ENCODE results near the gene C18orf63.

DNA sequence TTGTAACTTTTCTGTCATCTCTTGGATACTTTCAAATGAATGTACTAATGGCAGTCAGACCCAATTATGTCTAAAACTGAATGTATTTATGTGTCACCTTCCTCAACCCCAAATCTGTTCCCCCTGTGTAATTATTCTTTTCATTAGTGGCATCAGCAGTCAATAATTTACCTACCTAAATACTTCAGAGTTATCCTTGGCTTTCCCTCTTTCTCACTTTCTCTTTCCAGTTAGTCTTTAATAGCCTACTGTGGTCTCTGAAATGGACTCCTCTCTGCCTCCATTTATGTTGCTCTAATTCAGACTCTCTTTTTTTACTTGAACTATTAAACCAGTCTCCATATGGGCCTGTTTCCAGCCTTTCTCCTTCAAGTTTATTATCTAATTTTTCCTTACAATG, 21.0 kb downstream of the C18orf63 start:
- TF ChIP-seq, protein P1, sequence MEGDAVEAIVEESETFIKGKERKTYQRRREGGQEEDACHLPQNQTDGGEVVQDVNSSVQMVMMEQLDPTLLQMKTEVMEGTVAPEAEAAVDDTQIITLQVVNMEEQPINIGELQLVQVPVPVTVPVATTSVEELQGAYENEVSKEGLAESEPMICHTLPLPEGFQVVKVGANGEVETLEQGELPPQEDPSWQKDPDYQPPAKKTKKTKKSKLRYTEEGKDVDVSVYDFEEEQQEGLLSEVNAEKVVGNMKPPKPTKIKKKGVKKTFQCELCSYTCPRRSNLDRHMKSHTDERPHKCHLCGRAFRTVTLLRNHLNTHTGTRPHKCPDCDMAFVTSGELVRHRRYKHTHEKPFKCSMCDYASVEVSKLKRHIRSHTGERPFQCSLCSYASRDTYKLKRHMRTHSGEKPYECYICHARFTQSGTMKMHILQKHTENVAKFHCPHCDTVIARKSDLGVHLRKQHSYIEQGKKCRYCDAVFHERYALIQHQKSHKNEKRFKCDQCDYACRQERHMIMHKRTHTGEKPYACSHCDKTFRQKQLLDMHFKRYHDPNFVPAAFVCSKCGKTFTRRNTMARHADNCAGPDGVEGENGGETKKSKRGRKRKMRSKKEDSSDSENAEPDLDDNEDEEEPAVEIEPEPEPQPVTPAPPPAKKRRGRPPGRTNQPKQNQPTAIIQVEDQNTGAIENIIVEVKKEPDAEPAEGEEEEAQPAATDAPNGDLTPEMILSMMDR (conservative IDR thresholded peaks at IDR 0.05; ENCODE audit: low read depth, low read length): no peak
- TF ChIP-seq EZH2 (IDR thresholded peaks at IDR 0.05; ENCODE audit: low read length, unreplicated experiment): no peak
- no peak for TF ChIP-seq EZH2phosphoT487 (IDR thresholded peaks at IDR 0.05; ENCODE audit: borderline replicate concordance, low read length)

Measured in PC-3 (cell line).